Trophoblast cell (in vitro differentiated cells and primary cell): ENCODE measurements around the gene ATP1B4.

Source experiments
- DNase-seq, 2 donors: peaks; one replicate each; pipeline ENCODE4 v3.0.0-alpha.2; 2016
- H2AFZ ChIP-seq: 2 replicates; pipeline ENCODE4 v1.6.1; 2013; ENCODE audit warnings: low read length, moderate library complexity, mild to moderate bottlenecking; ENCODE audit not compliant: insufficient read depth, poor library complexity
- H2AK5ac ChIP-seq: 2 replicates; pipeline ENCODE4 v1.6.1; 2013; ENCODE audit warnings: mild to moderate bottlenecking, low read length
- H2BK120ac ChIP-seq: 2 replicates; pipeline ENCODE4 v1.6.1; 2013; ENCODE audit warnings: low read length, mild to moderate bottlenecking, moderate library complexity; ENCODE audit not compliant: insufficient read depth, poor library complexity
- H2BK12ac ChIP-seq: 2 replicates; pipeline ENCODE4 v1.6.1; 2013; ENCODE audit warnings: mild to moderate bottlenecking, low read length, moderate library complexity
- H2BK5ac ChIP-seq: 2 replicates; pipeline ENCODE4 v1.6.1; 2013; ENCODE audit warnings: low read length, low read depth, moderate library complexity, mild to moderate bottlenecking; ENCODE audit not compliant: poor library complexity
- H3K14ac ChIP-seq: 2 replicates; pipeline ENCODE4 v1.6.1; 2013; ENCODE audit warnings: mild to moderate bottlenecking, low read length
- H3K18ac ChIP-seq: 2 replicates; pipeline ENCODE4 v1.6.1; 2013; ENCODE audit warnings: mild to moderate bottlenecking, low read length
- H3K23ac ChIP-seq: 2 replicates; pipeline ENCODE4 v1.6.1; 2013; ENCODE audit warnings: low read length
- H3K27ac ChIP-seq: 2 replicates; pipeline ENCODE4 v1.5.1; 2013; ENCODE audit warnings: low read depth, mild to moderate bottlenecking, inconsistent platforms, low read length, moderate library complexity
- H3K27me3 ChIP-seq: 2 replicates; pipeline ENCODE4 v1.6.1; 2013; ENCODE audit warnings: inconsistent platforms, mild to moderate bottlenecking, low read length, moderate library complexity; ENCODE audit not compliant: insufficient read depth
- H3K36me3 ChIP-seq, 2 experiments: 1 replicate in 1 of 2; 2 replicates in 1 of 2; pipeline ENCODE4 v1.6.1; 2013; ENCODE audit warnings: low read length in 2 of 2, mild to moderate bottlenecking in 2 of 2, moderate library complexity in 1 of 2; ENCODE audit not compliant: insufficient read depth in 2 of 2, control insufficient read depth in 1 of 2
- H3K4ac ChIP-seq: 2 replicates; pipeline ENCODE4 v1.6.1; 2013; ENCODE audit warnings: low read depth, mild to moderate bottlenecking, low read length, moderate library complexity
- H3K4me1 ChIP-seq, 2 experiments: 1 replicate in 1 of 2; 2 replicates in 1 of 2; pipeline ENCODE4 v1.6.1; 2013; ENCODE audit warnings: low read length in 2 of 2, mild to moderate bottlenecking in 2 of 2, moderate library complexity in 1 of 2; ENCODE audit not compliant: insufficient read depth in 2 of 2, control insufficient read depth in 1 of 2
- H3K4me2 ChIP-seq: 2 replicates; pipeline ENCODE4 v1.6.1; 2013; ENCODE audit warnings: inconsistent platforms, mild to moderate bottlenecking, low read length, moderate library complexity
- H3K4me3 ChIP-seq: 2 replicates; pipeline ENCODE4 v1.5.1; 2013; ENCODE audit warnings: mild to moderate bottlenecking, low read depth, low read length, inconsistent platforms
- H3K79me1 ChIP-seq: one replicate; pipeline ENCODE4 v1.6.1; 2013; ENCODE audit warnings: low read length
- H3K79me2 ChIP-seq: 2 replicates; pipeline ENCODE4 v1.6.1; 2013; ENCODE audit warnings: low read length, mild to moderate bottlenecking; ENCODE audit not compliant: control insufficient read depth, insufficient read depth, poor library complexity
- H3K9ac ChIP-seq: 2 replicates; pipeline ENCODE4 v1.6.1; 2013; ENCODE audit warnings: mild to moderate bottlenecking, low read length
- H3K9me3 ChIP-seq: 2 replicates; pipeline ENCODE4 v1.6.1; 2013; ENCODE audit warnings: low read depth, mild to moderate bottlenecking, control low read depth, inconsistent platforms, low read length; ENCODE audit not compliant: insufficient read depth
- H4K12ac ChIP-seq: 2 replicates; pipeline ENCODE4 v1.6.1; 2013; ENCODE audit warnings: low read depth, mild to moderate bottlenecking, low read length, moderate library complexity
- H4K8ac ChIP-seq: 2 replicates; pipeline ENCODE4 v1.6.1; 2013; ENCODE audit warnings: low read depth, mild to moderate bottlenecking, low read length, moderate library complexity
- H4K91ac ChIP-seq: one replicate; pipeline ENCODE4 v1.6.1; 2013; ENCODE audit warnings: low read depth, mild to moderate bottlenecking, low read length, moderate library complexity
- WGBS: extraction: QIAGEN DNeasy Blood & Tissue Kit; methylation state at CpG from one replicate; pipeline ENCODE4 v1.1.7; 2013; ENCODE audit warnings: missing lambda C conversion rate; ENCODE audit not compliant: insufficient read length, insufficient coverage; ENCODE audit errors: extremely low coverage; 5-methylcytosine and 5-hydroxymethylcytosine counted together

ATP1B4 gene

DNA sequence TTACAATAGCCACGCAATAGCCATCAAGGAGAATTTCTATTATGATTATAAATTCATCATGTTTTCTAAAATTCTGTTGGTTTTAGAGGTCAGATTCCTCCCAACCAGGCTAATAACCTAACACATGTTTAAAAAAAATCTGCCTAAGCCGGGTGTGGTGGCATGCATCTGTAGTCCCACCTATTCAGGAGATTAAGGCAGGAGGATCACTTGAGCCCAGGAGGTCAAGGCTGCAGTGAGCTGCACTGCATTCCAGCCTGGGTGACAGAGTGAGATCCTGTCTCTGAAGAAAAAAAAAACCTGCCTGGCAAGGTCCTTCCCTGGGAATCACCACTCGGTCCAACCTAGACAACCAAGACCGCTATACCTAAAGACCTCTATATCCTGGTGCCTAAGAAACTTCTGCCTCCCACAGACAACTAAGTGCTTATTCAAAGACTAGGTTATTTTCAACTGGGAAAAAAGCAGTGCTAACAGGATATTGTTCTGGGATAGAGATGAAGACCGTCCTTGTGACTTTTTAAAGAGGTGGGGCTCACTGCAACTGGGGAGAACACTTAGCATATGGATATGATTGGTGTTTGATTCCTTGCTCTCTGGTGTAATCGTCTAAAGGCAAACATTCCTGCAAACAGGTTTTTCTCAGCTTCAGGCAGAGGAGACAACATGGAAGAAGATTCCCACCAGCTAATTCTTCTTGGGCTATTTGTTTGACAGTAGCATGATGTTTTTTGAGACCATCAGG, 18.2 kb downstream of the ATP1B4 start:
- WGBS = no CpG with 5 or more reads among the region's 6 CpGs
- no peaks in the 10 kb centered on the region for H3K36me3 ChIP-seq
- H3K4me3 ChIP-seq = no peak overlapping the region
- peak in 1 of 2 donors; percentile 34 for DNase-seq
- no peaks in the 10 kb centered on the region for H3K79me1 ChIP-seq
- no peak overlapping the region for H3K9ac ChIP-seq
- no peak overlapping the region for H3K4me2 ChIP-seq
- no peak overlapping the region for H4K91ac ChIP-seq
- no peak overlapping the region for H4K8ac ChIP-seq
- H3K4ac ChIP-seq = no peak overlapping the region
- H3K9me3 ChIP-seq = no peaks in the 10 kb centered on the region
- no peak overlapping the region for H2AFZ ChIP-seq
- H3K27me3 ChIP-seq = no peaks in the 10 kb centered on the region
- H3K23ac ChIP-seq = no peak overlapping the region
- no peak overlapping the region for H2BK5ac ChIP-seq
- no peaks in the 10 kb centered on the region for H3K79me2 ChIP-seq
- no peak overlapping the region for H4K12ac ChIP-seq
- no peak overlapping the region for H2AK5ac ChIP-seq
- H2BK12ac ChIP-seq = no peak overlapping the region
- no peak overlapping the region for H3K27ac ChIP-seq
- no peak overlapping the region for H2BK120ac ChIP-seq
- no peak overlapping the region for H3K18ac ChIP-seq
- H3K4me1 ChIP-seq = peaks cover 0 to 2% of the 10 kb centered on the region in 2 experiments
- no peak overlapping the region for H3K14ac ChIP-seq

DNA sequence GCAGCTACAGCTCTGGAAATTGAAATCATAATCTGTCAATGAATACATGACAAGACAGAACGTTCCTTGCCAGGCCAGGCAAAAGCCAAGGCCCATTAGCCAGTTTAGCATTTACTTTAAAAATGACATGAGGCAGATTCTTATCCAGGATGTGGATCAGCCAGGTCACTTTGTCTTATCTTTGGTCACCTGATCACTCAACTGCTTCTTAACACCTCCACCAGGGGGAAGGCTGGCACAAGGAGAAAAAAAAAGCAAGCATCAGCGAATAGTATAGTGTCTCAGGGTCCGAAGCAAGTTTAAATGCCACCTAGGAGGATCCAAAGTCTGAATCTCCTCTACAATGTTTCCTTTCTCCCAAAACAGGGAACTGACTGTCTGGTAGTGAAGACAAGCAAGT, 18.8 kb downstream of the ATP1B4 start:
- H3K36me3 ChIP-seq = no peaks in the 10 kb centered on the region
- no peak overlapping the region for H2AFZ ChIP-seq

DNA sequence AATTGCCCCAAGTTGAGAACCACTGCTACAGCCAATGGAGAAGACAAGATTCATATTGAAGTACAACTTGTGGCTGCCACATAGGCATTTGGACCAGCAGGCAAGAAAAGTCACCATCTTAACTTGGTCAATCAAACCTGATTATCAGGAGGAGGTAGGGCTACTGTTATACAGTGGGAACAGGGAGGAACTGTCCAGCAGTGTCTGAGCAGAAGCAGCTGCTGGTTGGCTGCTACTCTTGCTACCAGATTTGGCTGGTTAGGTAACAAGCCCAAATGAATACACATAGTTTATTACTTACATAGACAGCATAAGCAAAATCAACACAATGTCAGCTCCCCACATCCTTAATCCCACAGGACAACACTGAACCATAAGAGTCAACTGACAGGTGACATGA, 39.4 kb downstream of the ATP1B4 start:
- Histone ChIP-seq H3K14ac (no peak overlapping the region), H3K18ac (no peak overlapping the region), H4K12ac (no peak overlapping the region), H3K79me2 (no peaks in the 10 kb centered on the region), H2BK12ac (no peak overlapping the region), H2BK120ac (no peak overlapping the region), H3K23ac (no peak overlapping the region), H3K27ac (no peak overlapping the region), H3K4me1 (no peaks in the 10 kb centered on the region), H3K4ac (no peak overlapping the region), H3K4me2 (no peak overlapping the region), H2BK5ac (no peak overlapping the region), H3K27me3 (no peaks in the 10 kb centered on the region), H2AK5ac (no peak overlapping the region), H3K79me1 (no peaks in the 10 kb centered on the region), H4K91ac (no peak overlapping the region), H3K4me3 (no peak overlapping the region), H4K8ac (no peak overlapping the region), H2AFZ (no peak overlapping the region), H3K9me3 (no peaks in the 10 kb centered on the region), H3K36me3 (no peaks in the 10 kb centered on the region), H3K9ac (no peak overlapping the region)
- no peak for DNase-seq

More for the DNA sequence above, 18.8 kb downstream of the ATP1B4 start:
- no peak overlapping the region for H3K9ac ChIP-seq
- H3K23ac ChIP-seq = no peak overlapping the region
- H2BK5ac ChIP-seq = no peak overlapping the region
- WGBS = no CpG with 5 or more reads among the region's 3 CpGs
- H3K4me2 ChIP-seq = no peak overlapping the region
- H3K4ac ChIP-seq = no peak overlapping the region
- no peak overlapping the region for H3K18ac ChIP-seq
- no peak overlapping the region for H2BK12ac ChIP-seq
- no peak overlapping the region for H3K4me3 ChIP-seq
- H4K8ac ChIP-seq = no peak overlapping the region
- peak in 1 of 2 donors; percentile 30 for DNase-seq
- no peak overlapping the region for H2BK120ac ChIP-seq
- no peaks in the 10 kb centered on the region for H3K79me1 ChIP-seq
- peaks cover 0 to 2% of the 10 kb centered on the region in 2 experiments for H3K4me1 ChIP-seq
- no peak overlapping the region for H3K27ac ChIP-seq
- no peak overlapping the region for H3K14ac ChIP-seq
- H4K91ac ChIP-seq = no peak overlapping the region
- H3K27me3 ChIP-seq = no peaks in the 10 kb centered on the region
- H3K9me3 ChIP-seq = no peaks in the 10 kb centered on the region
- no peaks in the 10 kb centered on the region for H3K79me2 ChIP-seq
- H4K12ac ChIP-seq = no peak overlapping the region
- no peak overlapping the region for H2AK5ac ChIP-seq

DNA sequence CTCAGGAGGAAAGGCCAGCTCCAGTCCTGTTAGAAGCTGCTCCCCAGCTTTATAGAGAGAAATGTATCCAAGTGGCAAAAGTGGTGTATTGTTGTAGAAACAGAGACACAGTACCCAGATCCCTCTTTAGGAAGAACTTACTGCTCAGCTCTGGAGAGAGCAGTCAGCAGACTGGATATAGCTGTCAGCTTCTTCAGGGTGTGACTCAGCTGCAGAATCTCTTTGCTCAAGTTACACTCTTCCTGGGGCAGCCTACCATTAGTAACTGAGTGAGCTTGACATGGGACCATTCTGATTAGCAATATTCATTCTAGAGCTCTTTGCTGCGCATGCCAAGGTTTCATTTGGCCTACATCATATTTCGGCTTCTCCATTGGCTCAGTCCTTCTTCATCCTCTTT, 40.5 kb downstream of the ATP1B4 start:
- no CpG with 5 or more reads among the region's 2 CpGs for WGBS
- DNase-seq = no peak
- H3K9ac ChIP-seq = no peak overlapping the region

More for the DNA sequence above, 40.5 kb downstream of the ATP1B4 start:
- no peak overlapping the region for H4K91ac ChIP-seq
- no peaks in the 10 kb centered on the region for H3K79me2 ChIP-seq
- H2BK120ac ChIP-seq = no peak overlapping the region
- no peak overlapping the region for H3K4me3 ChIP-seq
- H3K18ac ChIP-seq = no peak overlapping the region
- H2BK5ac ChIP-seq = no peak overlapping the region
- H3K27me3 ChIP-seq = no peaks in the 10 kb centered on the region
- no peaks in the 10 kb centered on the region for H3K79me1 ChIP-seq
- no peaks in the 10 kb centered on the region for H3K4me1 ChIP-seq
- H3K23ac ChIP-seq = no peak overlapping the region
- H3K14ac ChIP-seq = no peak overlapping the region
- no peaks in the 10 kb centered on the region for H3K36me3 ChIP-seq
- no peak overlapping the region for H3K4me2 ChIP-seq
- H2BK12ac ChIP-seq = no peak overlapping the region
- no peak overlapping the region for H4K12ac ChIP-seq
- no peaks in the 10 kb centered on the region for H3K9me3 ChIP-seq
- no peak overlapping the region for H3K27ac ChIP-seq
- H4K8ac ChIP-seq = no peak overlapping the region
- H3K4ac ChIP-seq = no peak overlapping the region
- H2AK5ac ChIP-seq = no peak overlapping the region
- H2AFZ ChIP-seq = no peak overlapping the region
